T-cell (primary cell): Measurements from ENCODE around the gene TCF7L1. TPM values are rescaled to one million over a fixed set of nuclear protein-coding genes. Genes with fewer than 3 reads are reported as not detected.

ENCODE experiments used
- ATAC-seq, 4 experiments: fragments of 200-7000 bp in 3 of 4; fragments of 150-1000 bp in 1 of 4; cut with Tn5 transposase; replicated peaks in 1 of 4; 1 replicate in 3 of 4; 2 replicates in 1 of 4; pipeline ENCODE4 v1.10.0; 2021; ENCODE audit warnings: moderate library complexity in 3 of 4, mild to moderate bottlenecking in 2 of 4, moderate number of reproducible peaks in 1 of 4
- CTCF ChIA-PET, 2 donors: fragments of 300-600 bp; sonication (Branson Sonifier 250); formaldehyde crosslinking; loops; one replicate each; lab custom pipeline; 2022; ENCODE audit warnings: antibody characterized with exemption in 2 of 2; lab: Charles Lee
- POLR2A ChIA-PET, 2 donors: fragments of 300-600 bp; sonication (Branson Sonifier 250); formaldehyde crosslinking; loops; one replicate each; lab custom pipeline; 2022; ENCODE audit warnings: antibody characterized with exemption in 2 of 2; lab: Charles Lee
- DNase-seq, 35 experiments: peaks; one replicate each; pipeline versions ENCODE4 v3.0.0 to v3.0.0-alpha.2; 2013 to 2023
- H3K27ac ChIP-seq: one replicate; pipeline ENCODE4 v1.5.1; 2013; ENCODE audit warnings: low read length
- H3K27me3 ChIP-seq, 2 experiments: replicated peaks in 1 of 2; 1 replicate in 1 of 2; 2 replicates in 1 of 2; pipeline versions ENCODE4 v1.6.1 to v1.7.0; 2013; ENCODE audit warnings: low read length in 1 of 2, mixed read lengths in 1 of 2; ENCODE audit not compliant: control insufficient read depth in 2 of 2, insufficient read depth in 2 of 2; ENCODE audit errors: extremely low read depth in 1 of 2
- H3K36me3 ChIP-seq, 2 donors: 1 replicate in 1 of 2; 2 replicates in 1 of 2; pipeline versions ENCODE4 v1.6.1 to v1.7.0; 2013; ENCODE audit warnings: low read length in 1 of 2; ENCODE audit not compliant: control insufficient read depth in 2 of 2, insufficient read depth in 1 of 2; ENCODE audit errors: extremely low read depth in 1 of 2
- H3K4me1 ChIP-seq, 2 experiments: 1 replicate in 1 of 2; 2 replicates in 1 of 2; pipeline versions ENCODE4 v1.6.1 to v1.7.0; 2013; ENCODE audit warnings: low read length in 2 of 2, mixed read lengths in 1 of 2; ENCODE audit not compliant: insufficient read depth in 2 of 2, control insufficient read depth in 1 of 2; ENCODE audit errors: extremely low read depth in 1 of 2
- H3K4me3 ChIP-seq, 2 donors: 1 replicate in 1 of 2; 2 replicates in 1 of 2; pipeline versions ENCODE4 v1.5.1 to v1.7.0; 2013; ENCODE audit warnings: mild to moderate bottlenecking in 2 of 2, low read length in 1 of 2, moderate library complexity in 1 of 2; ENCODE audit not compliant: control insufficient read depth in 1 of 2; ENCODE audit errors: extremely low read depth in 1 of 2
- H3K9me3 ChIP-seq: 2 replicates; pipeline ENCODE4 v1.7.0; 2013
- H3K27ac Mint-ChIP-seq, 2 donors: one replicate each; pipeline ENCODE4 v1.8.0; 2020 to 2021; ENCODE audit warnings: mild to moderate bottlenecking in 2 of 2, mixed read lengths in 2 of 2
- H3K27me3 Mint-ChIP-seq, 2 donors: one replicate each; pipeline ENCODE4 v1.8.0; 2021 to 2022; ENCODE audit warnings: mixed read lengths in 2 of 2
- H3K36me3 Mint-ChIP-seq: one replicate; pipeline ENCODE4 v1.8.0; 2021; ENCODE audit warnings: mixed read lengths
- H3K4me1 Mint-ChIP-seq, 3 donors: one replicate each; pipeline ENCODE4 v1.8.0; 2020 to 2022; ENCODE audit warnings: mixed read lengths in 3 of 3, mild to moderate bottlenecking in 1 of 3
- H3K4me3 Mint-ChIP-seq, 3 donors: one replicate each; pipeline ENCODE4 v1.8.0; 2020 to 2022; ENCODE audit warnings: mild to moderate bottlenecking in 3 of 3, mixed read lengths in 3 of 3, moderate library complexity in 3 of 3
- H3K9me3 Mint-ChIP-seq, 3 donors: one replicate each; pipeline ENCODE4 v1.8.0; 2020 to 2022; ENCODE audit warnings: mixed read lengths in 3 of 3
- WGBS: methylation state at CpG from one replicate; pipeline ENCODE4 v1.1.5; 2013; ENCODE audit warnings: missing lambda C conversion rate; ENCODE audit not compliant: insufficient coverage; 5-methylcytosine and 5-hydroxymethylcytosine counted together
- total RNA-seq, 35 experiments: library from RNA in 6 of 35; stranded (reverse) in 6 of 35; fragments of 120-200 nt in 1 of 35; gene quantifications; one replicate each; pipeline versions ENCODE4 v1.2.1 to v1.2.4 and lab custom pipeline; 2013 to 2026

The TCF7L1 gene
- total RNA-seq, 5 donors from 2014 or later (not counting 1 experiment from before 2014, with no cell fraction given), result 0.07 to 0.16 (median 0.15) TPM; not detected in 2

GRCh38 chr2:85129861-85130260, 3.3 kb upstream of the TCF7L1 start:
- Mint-ChIP-seq H3K9me3 (no peaks in the 10 kb centered on the region), H3K36me3 (no peaks in the 10 kb centered on the region), H3K27ac (no peak overlapping the region), H3K4me1 (peaks cover 0 to 13% (median 11%) of the 10 kb centered on the region in 3 donors), H3K4me3 (no peak overlapping the region), H3K27me3 (peaks cover 31 to 34% of the 10 kb centered on the region in 2 donors)
- H3K9me3 ChIP-seq, result no peaks in the 10 kb centered on the region
- ATAC-seq (no peak), DNase-seq (no peak)
- peaks cover 3 to 22% of the 10 kb centered on the region in 2 experiments for H3K4me1 ChIP-seq
- no CpG with 5 or more reads among the region's 3 CpGs for WGBS
- ChIA-PET CTCF (interaction anchor here in 1 of 2 donors (0.6 kb wide), 1 partner anchor 115 kb away, joined by 11 read pairs; no protein-coding TSS in a partner anchor), POLR2A (no interaction called here)
- no peaks in the 10 kb centered on the region for H3K36me3 ChIP-seq
- H3K27ac ChIP-seq, result no peak overlapping the region
- H3K4me3 ChIP-seq, result no peak overlapping the region
- H3K27me3 ChIP-seq, result peaks cover 8 to 38% of the 10 kb centered on the region in 2 experiments

- H3K4me3 Mint-ChIP-seq, result no peak overlapping the region
- Histone ChIP-seq H3K4me3 (no peak overlapping the region), H3K4me1 (peaks cover 3 to 24% of the 10 kb centered on the region in 2 experiments), H3K27me3 (peaks cover 10 to 44% of the 10 kb centered on the region in 2 experiments), H3K9me3 (no peaks in the 10 kb centered on the region), H3K27ac (no peak overlapping the region), H3K36me3 (no peaks in the 10 kb centered on the region)
- no peaks in the 10 kb centered on the region for H3K36me3 Mint-ChIP-seq
- no CpG with 5 or more reads among the region's 2 CpGs for WGBS
- ChIA-PET POLR2A (no interaction called here), CTCF (interaction anchor here in 1 of 2 donors (0.6 kb wide), 1 partner anchor 115 kb away, joined by 11 read pairs; no protein-coding TSS in a partner anchor)
- H3K4me1 Mint-ChIP-seq, result peaks cover 0 to 13% (median 11%) of the 10 kb centered on the region in 3 donors
- H3K9me3 Mint-ChIP-seq, result no peaks in the 10 kb centered on the region
- H3K27ac Mint-ChIP-seq, result no peak overlapping the region
- no peak for DNase-seq
- ATAC-seq, result no peak
- peaks cover 35% of the 10 kb centered on the region in 2 donors for H3K27me3 Mint-ChIP-seq
Observed at GRCh38 chr2:85130407-85130806, 2.8 kb upstream of the TCF7L1 start.

- peaks cover 3 to 24% of the 10 kb centered on the region in 2 experiments for H3K4me1 ChIP-seq
- Mint-ChIP-seq H3K27ac (no peak overlapping the region), H3K36me3 (no peaks in the 10 kb centered on the region), H3K9me3 (no peaks in the 10 kb centered on the region), H3K4me3 (no peak overlapping the region), H3K4me1 (peaks cover 0 to 13% (median 11%) of the 10 kb centered on the region in 3 donors), H3K27me3 (peaks cover 42 to 43% of the 10 kb centered on the region in 2 donors)
- H3K4me3 ChIP-seq, result no peak overlapping the region
- ATAC-seq, result no peak
- ChIA-PET CTCF (no interaction called here), POLR2A (no interaction called here)
- no peak overlapping the region for H3K27ac ChIP-seq
- no peaks in the 10 kb centered on the region for H3K36me3 ChIP-seq
- H3K9me3 ChIP-seq, result no peaks in the 10 kb centered on the region
- 58% methylated on average over 2 of the region's 7 CpGs for WGBS
- no peak for DNase-seq
- peaks cover 13 to 48% of the 10 kb centered on the region in 2 experiments for H3K27me3 ChIP-seq
Observed at GRCh38 chr2:85131116-85131515, 2.1 kb upstream of the TCF7L1 start.

- Mint-ChIP-seq H3K27me3 (peaks cover 52% of the 10 kb centered on the region in 2 donors), H3K27ac (no peak overlapping the region), H3K9me3 (no peaks in the 10 kb centered on the region), H3K36me3 (no peaks in the 10 kb centered on the region), H3K4me3 (peak overlapping the region; percentile 65 to 78 (median 67)), H3K4me1 (peaks cover 0 to 13% (median 11%) of the 10 kb centered on the region in 3 donors)
- Histone ChIP-seq H3K36me3 (no peaks in the 10 kb centered on the region), H3K27ac (no peak overlapping the region), H3K27me3 (peaks cover 13 to 51% of the 10 kb centered on the region in 2 experiments), H3K4me3 (peak overlapping the region; percentile 21 to 59), H3K4me1 (peaks cover 3 to 24% of the 10 kb centered on the region in 2 experiments), H3K9me3 (no peaks in the 10 kb centered on the region)
- ChIA-PET CTCF (no interaction called here), POLR2A (no interaction called here)
- DNase-seq (no peak), ATAC-seq (no peak)
- 24% methylated on average over 8 of the region's 14 CpGs for WGBS
Observed at GRCh38 chr2:85132397-85132796, 795 bp upstream of the TCF7L1 start.

GRCh38 chr2:85133751-85134254, 611 bp downstream of the TCF7L1 start:
- H3K27me3 Mint-ChIP-seq, result peaks cover 45 to 47% of the 10 kb centered on the region in 2 donors
- H3K4me1 ChIP-seq, result peaks cover 3 to 24% of the 10 kb centered on the region in 2 experiments
- H3K36me3 Mint-ChIP-seq, result no peaks in the 10 kb centered on the region
- no peak overlapping the region for H3K27ac Mint-ChIP-seq
- H3K27ac ChIP-seq, result no peak overlapping the region
- 1% methylated on average over 57 of the region's 57 CpGs for WGBS
- no peaks in the 10 kb centered on the region for H3K36me3 ChIP-seq
- DNase-seq (peak in 4 of 35 experiments; percentile 4 to 9 (median 6)), ATAC-seq (peak in 2 of 4 experiments; percentile 22 to 36)
- peak overlapping the region; percentile 47 to 49 (median 47) for H3K4me3 Mint-ChIP-seq
- peaks cover 13 to 51% of the 10 kb centered on the region in 2 experiments for H3K27me3 ChIP-seq
- H3K9me3 Mint-ChIP-seq, result no peaks in the 10 kb centered on the region
- ChIA-PET POLR2A (no interaction called here), CTCF (no interaction called here)
- peaks cover 0 to 13% (median 11%) of the 10 kb centered on the region in 3 donors for H3K4me1 Mint-ChIP-seq
- H3K4me3 ChIP-seq, result peak overlapping the region; percentile 21 to 55
- no peaks in the 10 kb centered on the region for H3K9me3 ChIP-seq

GRCh38 chr2:85134255-85134895, 1.2 kb downstream of the TCF7L1 start:
- Mint-ChIP-seq H3K27ac (no peak overlapping the region), H3K4me3 (peak overlapping the region; percentile 39 to 53 (median 47)), H3K4me1 (peaks cover 0 to 13% (median 11%) of the 10 kb centered on the region in 3 donors), H3K9me3 (no peaks in the 10 kb centered on the region), H3K36me3 (no peaks in the 10 kb centered on the region), H3K27me3 (peaks cover 45 to 52% of the 10 kb centered on the region in 2 donors)
- ChIA-PET POLR2A (no interaction called here), CTCF (no interaction called here)
- peaks cover 3 to 24% of the 10 kb centered on the region in 2 experiments for H3K4me1 ChIP-seq
- no peak overlapping the region for H3K4me3 ChIP-seq
- peak in 1 of 4 experiments; percentile 9 for ATAC-seq
- DNase-seq, result no peak
- H3K27ac ChIP-seq, result no peak overlapping the region
- WGBS, result 6% methylated on average over 38 of the region's 45 CpGs
- H3K27me3 ChIP-seq, result peaks cover 13 to 48% of the 10 kb centered on the region in 2 experiments
- H3K36me3 ChIP-seq, result no peaks in the 10 kb centered on the region
- H3K9me3 ChIP-seq, result no peaks in the 10 kb centered on the region
